B cell (primary cell): ENCODE data around the gene THRA.

ENCODE experiments used
- CTCF ChIP-seq: fragments of 200-600 bp; IDR thresholded peaks from one replicate; pipeline ENCODE4 v1.8.0; 2022; ENCODE audit warnings: antibody characterized with exemption, mild to moderate bottlenecking
- EZH2 ChIP-seq: IDR thresholded peaks from 2 replicates; pipeline ENCODE4 v1.6.1; 2012; ENCODE audit warnings: borderline replicate concordance, low read depth, mild to moderate bottlenecking, moderate library complexity, low read length; ENCODE audit not compliant: insufficient read depth, poor library complexity, severe bottlenecking

GRCh38 chr17:40089077-40089895, 26.5 kb downstream of the THRA start:
- TF ChIP-seq CTCF = no peak
- no peak for TF ChIP-seq EZH2
